ENCODE results near the gene IKZF3. TPM values are rescaled to one million over a fixed set of nuclear protein-coding genes. Genes with fewer than 3 reads are reported as not detected.

IKZF3 gene
- total RNA-seq, 1 donor from 2014 or later, result 0.34 TPM

DNA sequence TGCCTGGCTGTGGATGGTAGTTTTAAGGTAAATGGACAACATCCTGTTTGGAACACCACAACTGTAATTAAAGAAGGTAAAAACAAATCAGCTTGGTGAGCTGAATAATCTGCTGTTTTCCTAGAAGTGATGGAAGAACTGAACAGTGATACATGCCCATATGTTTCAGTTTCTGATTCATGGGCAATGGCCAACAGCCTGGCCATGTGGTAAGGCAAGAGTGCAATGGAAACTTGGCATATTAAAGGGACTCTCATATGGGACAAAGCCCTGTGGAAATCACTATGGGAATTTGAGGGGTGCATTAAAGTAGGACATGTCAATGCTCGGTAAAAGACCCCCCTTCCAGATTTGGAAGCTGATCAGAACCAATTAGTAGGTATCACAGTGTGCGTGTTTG, 37.8 kb downstream of the IKZF3 start:
- Histone ChIP-seq H3K4me2 (ENCODE audit: low read length) (no peak overlapping the region), H3K79me2 (ENCODE audit: insufficient read depth, low read length) (no peaks in the 10 kb centered on the region), H3K9ac (ENCODE audit: low read length) (no peak overlapping the region), H3K27ac (ENCODE audit: low read depth, low read length) (no peak overlapping the region), H4K20me1 (ENCODE audit: insufficient read depth, low read length) (no peaks in the 10 kb centered on the region), H3K27me3 (ENCODE audit: insufficient read depth, low read length) (peaks cover 2% of the 10 kb centered on the region), H3K4me1 (ENCODE audit: insufficient read depth, low read length) (no peaks in the 10 kb centered on the region), H3K36me3 (ENCODE audit: insufficient read depth, low read length) (no peaks in the 10 kb centered on the region), H3K9me3 (ENCODE audit: insufficient read depth, low read depth, low read length) (peaks cover 8% of the 10 kb centered on the region), H2AFZ (ENCODE audit: low read depth, low read length) (no peak overlapping the region), H3K4me3 (ENCODE audit: insufficient read depth, low read depth, low read length) (no peak overlapping the region)
- peaks cover 2% of the 10 kb centered on the region for H3K36me3 Mint-ChIP-seq (ENCODE audit: low read depth, unreplicated experiment)
- H3K9me3 Mint-ChIP-seq (ENCODE audit: unreplicated experiment), result peaks cover 23% of the 10 kb centered on the region
- DNase-seq (ENCODE audit: low read depth), result no peak
- no peaks in the 10 kb centered on the region for H3K4me1 Mint-ChIP-seq (ENCODE audit: low read depth, unreplicated experiment)
- H3K27me3 Mint-ChIP-seq (ENCODE audit: low read depth, unreplicated experiment), result peaks cover 8% of the 10 kb centered on the region
- TF ChIP-seq EZH2 (IDR thresholded peaks at IDR 0.05; ENCODE audit: insufficient read depth, low read length), result no peak
- TF ChIP-seq, protein P1, sequence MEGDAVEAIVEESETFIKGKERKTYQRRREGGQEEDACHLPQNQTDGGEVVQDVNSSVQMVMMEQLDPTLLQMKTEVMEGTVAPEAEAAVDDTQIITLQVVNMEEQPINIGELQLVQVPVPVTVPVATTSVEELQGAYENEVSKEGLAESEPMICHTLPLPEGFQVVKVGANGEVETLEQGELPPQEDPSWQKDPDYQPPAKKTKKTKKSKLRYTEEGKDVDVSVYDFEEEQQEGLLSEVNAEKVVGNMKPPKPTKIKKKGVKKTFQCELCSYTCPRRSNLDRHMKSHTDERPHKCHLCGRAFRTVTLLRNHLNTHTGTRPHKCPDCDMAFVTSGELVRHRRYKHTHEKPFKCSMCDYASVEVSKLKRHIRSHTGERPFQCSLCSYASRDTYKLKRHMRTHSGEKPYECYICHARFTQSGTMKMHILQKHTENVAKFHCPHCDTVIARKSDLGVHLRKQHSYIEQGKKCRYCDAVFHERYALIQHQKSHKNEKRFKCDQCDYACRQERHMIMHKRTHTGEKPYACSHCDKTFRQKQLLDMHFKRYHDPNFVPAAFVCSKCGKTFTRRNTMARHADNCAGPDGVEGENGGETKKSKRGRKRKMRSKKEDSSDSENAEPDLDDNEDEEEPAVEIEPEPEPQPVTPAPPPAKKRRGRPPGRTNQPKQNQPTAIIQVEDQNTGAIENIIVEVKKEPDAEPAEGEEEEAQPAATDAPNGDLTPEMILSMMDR (IDR thresholded peaks at IDR 0.05; ENCODE audit: insufficient read depth, low read depth, low read length), result no peak
- H3K4me3 Mint-ChIP-seq (ENCODE audit: unreplicated experiment), result no peak overlapping the region
- no peak for FAIRE-seq
- H3K27ac Mint-ChIP-seq (ENCODE audit: unreplicated experiment), result no peak overlapping the region

DNA sequence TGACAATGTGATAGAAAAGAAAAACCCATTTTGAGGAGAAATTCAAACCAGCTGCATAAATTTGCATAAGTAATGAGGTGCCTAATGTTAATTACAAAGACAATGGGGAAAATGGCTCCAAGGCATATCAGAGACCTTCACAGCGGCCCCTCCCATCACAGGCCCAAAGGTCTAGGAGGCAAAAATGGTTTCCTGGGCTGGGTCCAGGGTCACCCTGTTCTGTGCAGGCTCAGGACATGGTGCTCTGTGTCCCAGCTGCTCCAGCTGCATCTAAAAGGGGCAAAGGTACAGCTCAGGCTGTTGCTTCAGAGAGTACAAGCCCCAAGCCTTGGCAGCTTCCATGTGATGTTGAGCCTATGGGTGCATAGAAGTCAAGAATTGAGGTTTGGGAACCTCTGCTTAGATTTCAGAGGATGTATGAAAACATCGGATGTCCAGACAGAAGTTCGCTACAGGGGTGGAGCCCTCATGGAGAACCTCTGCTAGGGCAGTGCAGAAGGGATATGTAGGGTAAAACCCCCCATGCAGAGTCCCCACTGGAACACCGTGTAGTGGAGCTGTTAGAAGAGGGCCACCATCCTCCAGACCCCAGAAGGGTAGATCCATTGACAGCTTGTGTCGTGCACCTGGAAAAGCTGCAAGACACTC, 40.6 kb downstream of the IKZF3 start:
- no peak overlapping the region for H2AFZ ChIP-seq (ENCODE audit: low read depth, low read length)
- DNase-seq (ENCODE audit: low read depth) (no peak), FAIRE-seq (no peak)
- no peak overlapping the region for H3K4me3 ChIP-seq (ENCODE audit: insufficient read depth, low read depth, low read length)
- peaks cover 8% of the 10 kb centered on the region for H3K9me3 ChIP-seq (ENCODE audit: insufficient read depth, low read depth, low read length)
- Mint-ChIP-seq H3K4me3 (ENCODE audit: unreplicated experiment) (no peak overlapping the region), H3K4me1 (ENCODE audit: low read depth, unreplicated experiment) (peaks cover 7% of the 10 kb centered on the region), H3K36me3 (ENCODE audit: low read depth, unreplicated experiment) (peaks cover 2% of the 10 kb centered on the region), H3K27me3 (ENCODE audit: low read depth, unreplicated experiment) (peaks cover 8% of the 10 kb centered on the region), H3K27ac (ENCODE audit: unreplicated experiment) (no peak overlapping the region), H3K9me3 (ENCODE audit: unreplicated experiment) (peaks cover 23% of the 10 kb centered on the region)
- H3K4me1 ChIP-seq (ENCODE audit: insufficient read depth, low read length), result peaks cover 2% of the 10 kb centered on the region
- H3K27me3 ChIP-seq (ENCODE audit: insufficient read depth, low read length), result peaks cover 7% of the 10 kb centered on the region
- no peak for TF ChIP-seq EZH2 (IDR thresholded peaks at IDR 0.05; ENCODE audit: insufficient read depth, low read length)
- TF ChIP-seq, protein P1 (IDR thresholded peaks at IDR 0.05; ENCODE audit: insufficient read depth, low read depth, low read length), result no peak
- no peaks in the 10 kb centered on the region for H4K20me1 ChIP-seq (ENCODE audit: insufficient read depth, low read length)
- no peaks in the 10 kb centered on the region for H3K36me3 ChIP-seq (ENCODE audit: insufficient read depth, low read length)
- no peak overlapping the region for H3K27ac ChIP-seq (ENCODE audit: low read depth, low read length)
- no peak overlapping the region for H3K4me2 ChIP-seq (ENCODE audit: low read length)
- H3K9ac ChIP-seq (ENCODE audit: low read length), result no peak overlapping the region
- no peaks in the 10 kb centered on the region for H3K79me2 ChIP-seq (ENCODE audit: insufficient read depth, low read length)

DNA sequence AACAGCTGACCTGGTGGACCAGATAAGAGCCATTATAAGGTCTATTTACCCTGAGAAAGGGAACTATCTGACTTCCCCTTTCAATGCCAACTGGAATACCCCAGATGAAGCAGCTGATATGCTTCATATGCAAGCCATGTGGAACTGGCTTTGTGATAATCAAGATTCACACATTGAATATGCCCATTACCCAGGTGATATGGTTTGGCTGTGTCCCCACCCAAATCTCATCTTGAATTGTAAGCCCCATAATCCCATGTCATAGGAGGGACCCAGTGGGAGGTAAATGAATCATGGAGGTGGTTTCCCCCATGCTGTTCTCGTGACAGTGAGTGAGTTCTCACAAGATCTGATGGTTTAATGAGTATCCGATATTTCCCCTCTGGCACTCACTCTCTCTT, 42.1 kb downstream of the IKZF3 start:
- FAIRE-seq (no peak), DNase-seq (ENCODE audit: low read depth) (no peak)
- peaks cover 7% of the 10 kb centered on the region for H3K27me3 ChIP-seq (ENCODE audit: insufficient read depth, low read length)
- TF ChIP-seq EZH2 (IDR thresholded peaks at IDR 0.05; ENCODE audit: insufficient read depth, low read length), result no peak
- TF ChIP-seq, protein P1 (IDR thresholded peaks at IDR 0.05; ENCODE audit: insufficient read depth, low read depth, low read length), result no peak
- no peak overlapping the region for H3K4me3 Mint-ChIP-seq (ENCODE audit: unreplicated experiment)
- H3K4me2 ChIP-seq (ENCODE audit: low read length), result no peak overlapping the region
- no peak overlapping the region for H3K9ac ChIP-seq (ENCODE audit: low read length)
- peaks cover 8% of the 10 kb centered on the region for H3K27me3 Mint-ChIP-seq (ENCODE audit: low read depth, unreplicated experiment)
- no peak overlapping the region for H2AFZ ChIP-seq (ENCODE audit: low read depth, low read length)
- peaks cover 8% of the 10 kb centered on the region for H3K9me3 ChIP-seq (ENCODE audit: insufficient read depth, low read depth, low read length)
- H3K4me3 ChIP-seq (ENCODE audit: insufficient read depth, low read depth, low read length), result no peak overlapping the region
- H3K4me1 Mint-ChIP-seq (ENCODE audit: low read depth, unreplicated experiment), result peaks cover 8% of the 10 kb centered on the region
- H3K36me3 Mint-ChIP-seq (ENCODE audit: low read depth, unreplicated experiment), result peaks cover 2% of the 10 kb centered on the region
- peaks cover 23% of the 10 kb centered on the region for H3K9me3 Mint-ChIP-seq (ENCODE audit: unreplicated experiment)
- H3K27ac ChIP-seq (ENCODE audit: low read depth, low read length), result no peak overlapping the region
- H3K4me1 ChIP-seq (ENCODE audit: insufficient read depth, low read length), result peaks cover 2% of the 10 kb centered on the region
- H3K79me2 ChIP-seq (ENCODE audit: insufficient read depth, low read length), result no peaks in the 10 kb centered on the region
- no peaks in the 10 kb centered on the region for H3K36me3 ChIP-seq (ENCODE audit: insufficient read depth, low read length)
- no peaks in the 10 kb centered on the region for H4K20me1 ChIP-seq (ENCODE audit: insufficient read depth, low read length)
- no peak overlapping the region for H3K27ac Mint-ChIP-seq (ENCODE audit: unreplicated experiment)
